ENCODE data around the gene MOV10.

Gene MOV10

GRCh38 chr1:112700290-112701226 is 26.1 kb downstream of the MOV10 start:
- DNase-seq = peak; percentile 99

DNA sequence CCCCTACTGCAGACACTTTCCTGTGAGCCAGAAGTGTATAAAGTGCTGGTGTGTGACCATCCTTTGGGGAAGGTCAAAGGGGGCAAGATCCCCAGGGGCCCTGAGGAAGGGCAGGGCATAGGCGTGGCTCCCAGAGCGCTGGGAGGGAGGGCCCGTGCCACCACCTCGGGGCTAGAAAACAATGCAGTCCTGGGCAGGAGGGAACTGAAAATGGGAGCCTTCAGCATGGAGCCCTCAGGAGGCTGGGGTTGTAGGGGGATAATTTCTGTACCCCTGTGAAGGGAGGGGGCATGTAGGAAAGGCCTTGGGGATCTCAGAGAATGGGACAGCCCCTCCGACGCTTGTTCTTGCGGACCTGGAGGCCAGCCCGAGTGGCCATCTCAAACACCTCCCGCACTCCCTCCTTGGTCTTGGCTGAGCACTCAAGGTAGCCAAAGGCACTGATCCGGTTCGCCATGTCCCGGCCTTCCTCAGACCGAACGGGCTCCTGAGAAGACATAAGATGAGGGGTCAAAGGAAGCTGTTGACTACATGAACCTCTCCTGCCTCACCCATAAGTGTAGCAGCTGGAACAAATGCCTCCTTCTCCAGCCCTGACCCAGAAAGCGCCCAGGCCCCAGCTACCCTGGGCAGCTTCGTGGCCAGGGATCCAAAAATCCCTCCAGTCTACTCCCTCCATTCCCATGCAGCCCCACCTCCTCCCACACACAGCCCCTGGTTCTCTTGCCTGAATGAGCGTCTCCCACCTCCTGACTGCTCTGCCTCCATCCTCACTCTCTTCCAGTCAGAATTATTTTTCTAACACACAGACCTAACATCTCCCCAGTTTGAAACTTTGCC is 27.0 kb downstream of the MOV10 start:
- DNase-seq = peak; percentile 36

- DNase-seq = no peak
Observed at GRCh38 chr1:112702067-112702395, 27.6 kb downstream of the MOV10 start.

DNA sequence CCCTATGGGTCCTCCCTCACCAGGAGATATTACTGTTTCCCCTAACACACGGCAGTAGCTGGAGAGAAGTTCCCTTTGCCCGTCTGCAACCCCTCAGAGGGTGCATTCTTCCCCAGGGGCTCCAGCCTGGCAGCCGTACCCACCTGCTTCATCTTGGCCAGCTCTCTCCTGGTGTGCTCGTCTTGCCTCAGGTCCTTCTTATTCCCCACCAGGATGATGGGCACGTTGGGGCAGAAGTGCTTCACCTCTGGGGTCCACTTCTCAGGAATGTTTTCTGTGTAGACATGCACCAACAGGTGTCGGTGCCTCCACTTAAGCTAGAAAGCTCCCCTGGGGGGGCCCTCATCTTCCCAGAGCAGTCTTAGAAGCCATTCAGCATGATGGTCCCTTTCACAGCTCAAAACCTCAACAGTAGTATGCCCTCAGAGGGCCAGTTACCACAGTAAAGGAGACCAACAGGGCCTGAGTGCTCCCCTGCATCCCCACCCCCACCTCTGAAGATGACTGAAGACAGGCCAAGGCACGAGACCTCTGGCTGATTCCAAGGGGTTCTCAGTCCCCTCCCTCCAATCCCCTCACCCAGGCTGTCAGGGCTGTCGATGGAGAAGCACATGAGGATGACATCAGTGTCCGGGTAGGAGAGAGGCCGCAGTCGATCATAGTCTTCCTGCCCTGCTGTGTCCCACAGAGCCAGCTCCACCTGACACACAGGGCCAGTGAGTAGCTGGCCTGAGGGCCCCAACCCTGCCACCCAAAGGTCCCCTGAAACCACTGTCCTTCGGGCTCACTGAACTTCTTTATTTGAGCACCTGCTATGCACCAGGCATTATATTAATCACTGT is 28.2 kb downstream of the MOV10 start:
- DNase-seq = no peak

GRCh38 chr1:112703706-112704105 is 29.2 kb downstream of the MOV10 start:
- DNase-seq = no peak

DNA sequence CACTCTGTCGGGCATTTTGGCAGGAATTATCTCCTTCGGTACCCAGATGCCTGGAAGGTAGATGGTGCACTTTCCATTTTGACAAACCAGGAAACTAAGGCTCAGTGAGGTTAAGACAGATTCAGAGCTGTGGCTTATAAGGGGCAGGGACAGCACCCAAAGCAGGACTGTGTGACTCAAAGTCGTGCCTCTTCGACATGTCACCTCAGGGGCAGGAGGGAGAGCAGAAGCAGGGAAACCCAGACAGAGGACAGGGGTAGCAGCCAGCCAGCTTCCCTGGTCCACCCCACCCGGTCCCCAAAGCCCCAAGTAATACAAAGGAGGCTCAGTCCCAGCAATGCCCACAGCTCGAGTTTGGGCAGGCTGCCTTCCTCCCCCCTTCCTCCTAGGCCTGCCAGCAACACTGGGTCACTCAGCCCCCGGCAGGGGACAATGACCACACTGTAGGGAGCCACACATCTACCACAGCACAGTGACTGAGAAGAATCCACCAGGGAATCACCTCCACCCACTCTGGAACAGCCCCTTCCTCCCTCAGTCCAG is 30.0 kb downstream of the MOV10 start:
- no peak for DNase-seq

- peak; percentile 96 for DNase-seq
Observed at GRCh38 chr1:112704934-112705627, 30.6 kb downstream of the MOV10 start.

DNA sequence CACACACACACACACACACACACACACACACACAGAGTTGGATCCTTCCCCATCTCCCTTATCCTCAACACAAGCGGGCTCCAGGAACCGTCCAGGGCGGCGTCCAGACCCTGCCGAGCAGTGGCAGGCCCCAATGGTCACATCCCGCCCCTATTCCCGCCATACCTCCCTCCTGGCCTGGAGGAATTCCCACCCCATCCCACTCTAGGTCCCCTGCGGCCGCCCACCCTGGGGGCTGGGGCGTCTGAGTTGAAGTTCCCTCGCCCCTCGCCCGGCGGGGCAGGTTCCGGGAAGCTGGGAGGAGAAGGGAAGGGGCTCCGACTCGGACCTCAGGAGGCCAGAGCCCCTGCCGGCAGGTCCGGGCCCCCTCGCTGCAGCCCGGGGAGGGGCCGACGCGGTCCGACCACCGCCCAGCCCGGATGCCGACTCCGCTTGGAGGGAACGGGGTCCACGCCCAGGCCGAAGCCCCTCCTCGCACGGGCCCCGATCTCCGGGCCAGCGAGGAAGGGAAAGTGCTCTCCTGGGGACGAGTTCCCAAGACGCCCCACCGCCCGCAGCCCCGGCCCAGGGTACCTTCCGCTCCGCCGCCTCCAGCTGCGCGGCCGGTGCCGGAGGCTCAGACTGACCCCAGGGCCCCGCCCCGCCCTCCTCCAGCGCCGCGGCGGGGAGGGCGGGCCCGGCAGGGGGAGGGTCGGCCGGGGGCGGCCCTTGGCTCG is 32.2 kb downstream of the MOV10 start, which contains the start of gene RHOC:
Gene RHOC (minus strand): TSS at position 623 of the 716 bp plus-strand sequence. CDS start 3,328 bp downstream, outside the sequence.
- peak; percentile 88 for DNase-seq

DNA sequence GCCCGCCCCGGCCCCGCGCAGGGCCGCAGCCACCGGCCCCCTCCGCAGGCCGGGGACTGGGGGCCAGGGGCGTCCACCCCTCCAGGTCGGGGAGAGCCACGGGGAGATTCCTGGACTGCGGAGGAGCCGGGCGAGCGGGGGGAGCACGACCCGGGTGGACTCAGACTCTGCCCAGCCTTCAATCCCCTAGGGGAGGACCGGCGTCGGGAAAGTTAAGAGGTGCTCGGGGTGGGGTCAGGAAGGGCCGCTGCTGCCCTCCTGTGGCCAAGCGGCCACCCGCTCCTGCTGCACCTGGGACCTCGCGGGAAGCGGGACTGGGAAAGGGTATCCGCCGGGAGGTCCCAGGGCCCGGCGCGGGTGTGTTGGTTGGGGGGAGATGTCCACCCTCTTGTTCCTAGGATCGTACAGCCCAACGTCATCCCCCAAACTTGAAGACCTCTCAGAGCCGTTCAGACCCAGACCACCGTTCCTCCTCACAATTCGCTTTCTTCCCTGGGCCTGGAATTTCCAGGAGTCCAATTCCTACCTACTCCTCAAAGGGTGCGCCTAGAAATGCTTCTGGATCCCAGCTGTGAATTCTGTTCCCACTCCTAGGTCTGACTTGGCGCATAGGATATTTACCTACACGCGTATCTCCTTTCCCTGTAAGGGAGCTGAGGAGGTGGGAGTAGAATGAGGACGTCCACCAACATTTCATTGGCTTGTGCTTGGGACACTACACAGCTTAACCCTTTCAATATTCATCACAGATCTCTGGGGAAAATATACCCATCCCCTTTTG is 33.0 kb downstream of the MOV10 start:
- peak; percentile 91 for DNase-seq

DNA sequence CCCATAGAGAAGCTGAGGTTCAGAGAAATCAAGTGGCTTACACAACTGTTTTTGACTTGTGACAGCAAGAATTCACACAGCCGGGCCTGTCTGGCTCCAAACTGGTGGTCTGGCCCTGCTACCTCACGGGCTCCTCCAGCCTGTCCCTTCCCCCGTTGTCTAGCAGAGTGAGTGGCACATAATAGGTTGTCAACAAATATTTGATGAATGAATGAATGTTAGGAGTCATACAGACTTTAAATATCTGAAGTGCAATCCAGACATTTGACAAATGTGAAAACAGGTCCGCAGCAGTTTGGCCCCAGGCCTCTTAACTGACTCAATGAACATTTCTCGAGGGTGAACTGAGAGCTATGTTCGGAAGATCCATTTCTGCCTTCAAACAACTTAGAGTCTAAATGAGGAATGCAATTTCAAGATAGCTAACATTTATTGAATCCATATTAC is 33.6 kb downstream of the MOV10 start:
- no peak for DNase-seq

- DNase-seq = no peak
Observed at GRCh38 chr1:112708489-112708888, 34.0 kb downstream of the MOV10 start.

- DNase-seq = no peak
Observed at GRCh38 chr1:112710159-112710558, 35.7 kb downstream of the MOV10 start.

DNA sequence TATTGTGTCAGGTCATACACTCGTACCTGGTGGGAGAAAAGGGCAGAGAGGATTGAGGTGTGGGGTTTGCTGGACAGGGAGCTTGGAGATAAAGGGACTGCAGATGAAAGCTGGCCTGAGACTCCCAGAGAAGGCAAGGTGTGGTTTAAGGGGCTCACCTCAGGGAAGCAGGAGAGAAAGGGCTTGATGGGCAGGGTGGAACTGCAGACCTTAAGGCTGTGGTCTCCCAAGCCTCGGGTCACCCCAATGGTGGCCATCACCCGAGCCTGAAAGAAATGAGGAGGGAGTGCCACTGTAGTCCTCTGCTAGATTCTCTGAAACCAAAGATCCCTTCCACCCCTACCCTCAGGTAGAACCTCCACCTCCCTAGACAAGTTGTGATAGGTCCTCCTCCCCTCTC is 36.1 kb downstream of the MOV10 start:
- no peak for DNase-seq

GRCh38 chr1:112711041-112711440 is 36.6 kb downstream of the MOV10 start:
- no peak for DNase-seq

DNA sequence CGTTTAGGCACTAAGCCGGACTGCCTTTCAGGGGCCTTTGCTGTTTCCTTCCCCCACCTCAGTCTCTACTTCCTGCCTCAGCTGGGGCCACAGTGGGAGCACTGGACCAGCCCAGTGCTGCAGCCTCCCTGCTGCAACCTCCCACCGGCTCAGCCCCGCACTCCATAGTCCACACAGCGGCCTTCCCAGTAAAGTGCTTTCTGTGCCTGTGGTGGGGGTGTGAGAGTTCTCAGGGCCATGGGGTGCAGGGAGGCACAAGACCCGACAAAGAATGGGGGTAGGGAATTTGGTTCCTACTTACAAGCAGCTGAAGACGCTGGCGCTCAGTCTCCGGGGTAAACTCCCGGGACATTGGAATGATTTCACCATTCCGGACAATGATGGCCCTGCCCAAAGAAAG is 37.2 kb downstream of the MOV10 start:
- no peak for DNase-seq

- DNase-seq = no peak
Observed at GRCh38 chr1:112712191-112712590, 37.7 kb downstream of the MOV10 start.

DNA sequence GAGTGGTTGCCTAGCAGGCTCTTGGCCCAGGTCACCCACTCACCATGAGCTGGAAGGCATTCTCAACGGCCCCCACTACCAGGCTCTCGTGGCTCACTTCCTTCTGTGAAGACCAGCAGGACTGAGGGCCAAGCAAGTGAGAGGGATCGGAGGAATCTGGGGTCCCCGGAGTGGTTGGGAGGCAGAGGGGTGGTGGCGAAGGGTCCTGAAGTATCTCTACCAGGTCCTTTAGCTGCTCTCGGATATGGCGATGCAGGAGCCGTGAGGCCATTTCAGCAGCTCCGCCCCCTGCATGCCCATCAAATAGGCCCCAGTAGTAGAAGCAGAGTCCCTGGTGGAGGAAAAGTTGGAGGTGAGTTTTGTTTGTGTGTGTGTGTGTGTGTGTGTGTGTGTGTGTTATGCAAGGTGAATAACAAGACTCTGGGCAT is 38.3 kb downstream of the MOV10 start:
- no peak for DNase-seq

DNA sequence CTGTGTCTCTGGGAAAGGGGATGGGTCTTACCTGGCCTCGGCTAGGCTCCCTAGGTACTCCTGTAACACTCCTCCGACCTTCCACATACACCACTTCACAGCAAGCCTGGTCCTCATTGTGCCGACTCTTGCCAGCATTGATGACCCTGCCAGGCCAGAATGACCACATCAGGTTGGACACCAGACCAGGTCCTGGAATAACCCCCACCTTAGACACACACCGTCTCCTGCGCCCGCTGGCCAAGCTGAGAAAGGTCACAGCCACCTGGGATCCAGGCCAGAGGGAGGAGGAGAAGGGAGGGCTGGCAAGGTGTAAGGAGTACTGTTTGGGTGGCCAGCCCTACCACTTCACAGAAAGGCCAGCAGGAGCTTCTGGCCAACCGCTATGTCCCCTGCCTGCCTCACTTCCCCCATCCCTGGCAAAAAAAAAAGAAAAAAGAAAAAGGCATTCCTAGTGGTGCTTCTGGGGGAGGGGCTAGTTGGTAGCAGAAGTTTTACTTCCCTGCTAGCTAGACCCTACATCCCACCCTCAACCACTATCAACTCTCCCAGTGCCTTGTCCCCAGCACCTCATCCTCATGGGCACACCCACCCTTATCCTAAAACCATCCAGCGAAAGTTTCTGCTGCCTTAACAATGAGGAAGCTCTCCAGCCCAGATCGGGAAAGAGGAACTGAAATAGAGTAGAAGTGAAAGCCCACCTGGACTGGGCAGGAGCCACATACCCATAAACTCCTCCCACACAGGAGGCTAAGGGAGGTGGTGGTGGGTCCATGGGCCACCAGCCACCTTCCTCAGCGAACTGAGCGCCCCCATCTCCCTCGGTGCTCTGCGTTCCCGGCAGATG is 39.2 kb downstream of the MOV10 start:
- peak; percentile 80 for DNase-seq
